ENCODE results near the gene SLC9A5. TPM values are rescaled to one million over a fixed set of nuclear protein-coding genes. Genes with fewer than 3 reads are reported as not detected.

SLC9A5 gene
- total RNA-seq, 2 donors from 2014 or later: 0.27 to 2.6 TPM

DNA sequence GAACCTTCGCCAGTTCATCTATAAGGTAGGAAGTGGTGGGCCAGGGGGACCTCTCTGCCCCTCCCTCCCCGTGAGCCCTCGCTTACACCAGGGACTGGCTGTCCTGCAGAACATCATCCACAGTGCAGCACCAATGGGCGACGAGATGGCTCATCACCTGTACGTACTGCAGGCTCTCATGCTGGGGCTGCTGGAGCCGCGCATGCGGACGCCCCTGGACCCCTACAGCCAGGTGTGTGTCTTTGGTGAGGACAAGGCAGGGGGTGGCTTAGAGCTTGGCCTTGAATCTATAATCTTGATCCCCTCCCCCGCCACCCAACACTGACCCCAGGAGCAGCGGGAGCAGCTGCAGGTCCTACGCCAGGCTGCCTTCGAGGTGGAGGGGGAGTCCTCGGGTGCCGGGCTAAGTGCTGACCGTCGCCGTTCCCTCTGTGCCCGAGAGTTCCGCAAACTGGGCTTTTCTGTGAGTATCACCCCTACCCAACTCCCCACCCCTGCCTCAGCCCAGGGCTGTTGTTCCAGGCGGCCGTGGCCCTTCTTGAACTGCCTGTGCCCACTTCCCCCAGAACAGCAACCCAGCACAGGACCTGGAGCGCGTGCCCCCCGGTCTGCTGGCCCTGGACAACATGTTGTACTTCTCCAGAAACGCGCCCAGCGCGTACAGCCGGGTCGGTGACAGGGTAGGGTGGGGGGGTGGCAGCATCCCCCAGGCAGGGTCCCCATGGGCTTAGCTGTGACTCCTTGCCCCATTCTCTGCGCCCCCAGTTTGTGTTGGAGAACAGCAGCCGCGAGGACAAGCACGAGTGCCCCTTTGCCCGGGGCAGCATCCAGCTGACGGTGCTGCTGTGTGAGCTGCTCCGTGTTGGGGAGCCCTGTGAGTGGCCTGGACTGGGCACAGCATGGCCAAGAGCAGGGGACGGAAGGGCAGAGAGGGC, 47.1 kb upstream of the SLC9A5 start:
- H3K27ac ChIP-seq: no peak overlapping the region
- no peak overlapping the region for H3K4me3 ChIP-seq
- no peaks in the 10 kb centered on the region for H3K9me3 ChIP-seq
- TF ChIP-seq, protein P1, sequence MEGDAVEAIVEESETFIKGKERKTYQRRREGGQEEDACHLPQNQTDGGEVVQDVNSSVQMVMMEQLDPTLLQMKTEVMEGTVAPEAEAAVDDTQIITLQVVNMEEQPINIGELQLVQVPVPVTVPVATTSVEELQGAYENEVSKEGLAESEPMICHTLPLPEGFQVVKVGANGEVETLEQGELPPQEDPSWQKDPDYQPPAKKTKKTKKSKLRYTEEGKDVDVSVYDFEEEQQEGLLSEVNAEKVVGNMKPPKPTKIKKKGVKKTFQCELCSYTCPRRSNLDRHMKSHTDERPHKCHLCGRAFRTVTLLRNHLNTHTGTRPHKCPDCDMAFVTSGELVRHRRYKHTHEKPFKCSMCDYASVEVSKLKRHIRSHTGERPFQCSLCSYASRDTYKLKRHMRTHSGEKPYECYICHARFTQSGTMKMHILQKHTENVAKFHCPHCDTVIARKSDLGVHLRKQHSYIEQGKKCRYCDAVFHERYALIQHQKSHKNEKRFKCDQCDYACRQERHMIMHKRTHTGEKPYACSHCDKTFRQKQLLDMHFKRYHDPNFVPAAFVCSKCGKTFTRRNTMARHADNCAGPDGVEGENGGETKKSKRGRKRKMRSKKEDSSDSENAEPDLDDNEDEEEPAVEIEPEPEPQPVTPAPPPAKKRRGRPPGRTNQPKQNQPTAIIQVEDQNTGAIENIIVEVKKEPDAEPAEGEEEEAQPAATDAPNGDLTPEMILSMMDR (IDR thresholded peaks at IDR 0.05): no peak
- no peak for TF ChIP-seq POLR2AphosphoS5 (IDR thresholded peaks at IDR 0.05)
- no peak for TF ChIP-seq POLR2A (IDR thresholded peaks at IDR 0.05)
- peaks cover 0 to 15% of the 10 kb centered on the region in 2 donors for H3K36me3 ChIP-seq
- no peaks in the 10 kb centered on the region for H3K27me3 ChIP-seq (replicated peaks; ENCODE audit: insufficient read depth)
- peaks cover 6% of the 10 kb centered on the region for H3K4me1 ChIP-seq (replicated peaks)
- DNase-seq (ENCODE audit: low spot score): no peak
- intact Hi-C loops (cut with DNase I): no loop called here
- WGBS: 94% methylated on average over 33 of the region's 40 CpGs

DNA sequence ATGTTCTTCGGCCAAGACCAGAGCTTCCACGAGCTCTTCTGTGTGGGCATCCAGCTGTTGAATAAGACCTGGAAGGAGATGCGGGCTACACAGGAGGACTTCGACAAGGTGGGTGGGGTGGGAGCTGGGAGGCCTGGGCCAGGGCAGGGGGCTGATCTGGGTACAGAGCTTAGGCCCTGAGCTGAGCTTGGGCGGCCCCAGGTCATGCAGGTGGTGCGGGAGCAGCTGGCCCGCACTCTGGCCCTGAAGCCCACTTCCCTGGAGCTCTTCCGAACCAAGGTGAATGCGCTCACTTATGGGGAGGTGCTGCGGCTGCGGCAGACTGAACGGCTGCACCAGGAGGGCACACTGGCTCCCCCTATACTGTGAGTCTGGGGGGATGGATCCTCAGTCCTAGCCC, 46.4 kb upstream of the SLC9A5 start:
- Histone ChIP-seq H3K27ac (no peak overlapping the region), H3K4me3 (no peak overlapping the region), H3K9me3 (no peaks in the 10 kb centered on the region), H3K27me3 (replicated peaks; ENCODE audit: insufficient read depth) (no peaks in the 10 kb centered on the region), H3K4me1 (replicated peaks) (peaks cover 6% of the 10 kb centered on the region), H3K36me3 (peaks cover 0 to 12% of the 10 kb centered on the region in 2 donors)
- WGBS: 88% methylated on average over 6 of the region's 12 CpGs
- intact Hi-C loops (cut with DNase I): no loop called here
- DNase-seq (ENCODE audit: low spot score): no peak
- TF ChIP-seq POLR2AphosphoS5 (IDR thresholded peaks at IDR 0.05): no peak
- no peak for TF ChIP-seq POLR2A (IDR thresholded peaks at IDR 0.05)
- TF ChIP-seq, protein P1 (IDR thresholded peaks at IDR 0.05): no peak

DNA sequence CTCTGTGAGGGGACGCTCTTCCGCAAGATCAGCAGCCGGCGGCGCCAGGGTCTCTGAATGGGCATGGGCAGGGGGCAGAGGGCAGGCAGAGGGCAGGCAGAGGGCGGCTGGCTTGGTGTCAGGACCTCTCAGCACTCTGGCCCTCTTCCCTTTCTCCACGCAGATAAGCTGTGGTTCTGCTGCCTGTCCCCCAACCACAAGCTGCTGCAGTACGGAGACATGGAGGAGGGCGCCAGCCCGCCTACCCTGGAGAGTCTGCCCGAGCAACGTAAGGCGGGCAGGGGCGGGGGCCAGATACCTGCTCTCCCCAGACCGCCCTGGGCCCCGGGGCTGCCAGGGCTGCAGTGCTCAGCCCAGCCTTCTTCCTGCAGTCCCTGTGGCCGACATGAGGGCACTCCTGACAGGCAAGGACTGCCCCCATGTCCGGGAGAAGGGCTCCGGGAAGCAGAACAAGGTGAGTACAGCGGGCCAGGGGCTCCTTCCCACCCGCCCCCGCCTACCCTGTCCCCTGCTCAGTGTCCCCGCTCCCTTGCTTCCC, 45.8 kb upstream of the SLC9A5 start:
- H3K27me3 ChIP-seq (replicated peaks; ENCODE audit: insufficient read depth): no peaks in the 10 kb centered on the region
- TF ChIP-seq, protein P1 (IDR thresholded peaks at IDR 0.05): no peak
- TF ChIP-seq POLR2A (IDR thresholded peaks at IDR 0.05): no peak
- TF ChIP-seq POLR2AphosphoS5 (IDR thresholded peaks at IDR 0.05): no peak
- no peak for DNase-seq (ENCODE audit: low spot score)
- no peaks in the 10 kb centered on the region for H3K9me3 ChIP-seq
- peaks cover 0 to 12% of the 10 kb centered on the region in 2 donors for H3K36me3 ChIP-seq
- no peak overlapping the region for H3K4me3 ChIP-seq
- WGBS: 88% methylated on average over 23 of the region's 23 CpGs
- H3K4me1 ChIP-seq (replicated peaks): peaks cover 6% of the 10 kb centered on the region
- H3K27ac ChIP-seq: no peak overlapping the region
- intact Hi-C loops (cut with DNase I): no loop called here

DNA sequence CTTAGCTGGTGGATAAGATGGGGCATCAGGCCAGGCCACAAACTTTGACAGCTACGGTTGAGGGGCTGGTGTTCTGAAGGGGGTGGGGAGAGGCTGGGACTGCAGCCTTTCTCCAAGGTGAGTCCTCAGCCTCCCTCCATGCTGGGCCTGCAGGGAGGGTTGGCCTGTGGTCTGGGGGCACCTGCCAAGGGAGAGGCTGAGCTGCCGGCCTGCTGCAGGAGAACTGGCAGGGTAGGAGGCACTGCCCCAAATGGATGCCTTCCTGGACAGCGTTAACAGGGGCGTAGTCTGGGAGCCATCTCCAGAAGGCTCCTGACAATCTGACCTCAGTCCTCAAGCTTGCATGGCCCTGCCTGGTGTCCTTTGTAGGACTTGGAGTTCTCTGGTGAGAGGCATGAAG, 44.7 kb upstream of the SLC9A5 start:
- Histone ChIP-seq H3K4me1 (replicated peaks) (no peaks in the 10 kb centered on the region), H3K36me3 (peaks cover 0 to 12% of the 10 kb centered on the region in 2 donors), H3K27ac (no peak overlapping the region), H3K27me3 (replicated peaks; ENCODE audit: insufficient read depth) (no peaks in the 10 kb centered on the region), H3K9me3 (no peaks in the 10 kb centered on the region), H3K4me3 (no peak overlapping the region)
- intact Hi-C loops (cut with DNase I): no loop called here
- WGBS: 72% methylated on average over 4 of the region's 4 CpGs
- TF ChIP-seq, protein P1 (IDR thresholded peaks at IDR 0.05): no peak
- TF ChIP-seq POLR2AphosphoS5 (IDR thresholded peaks at IDR 0.05): no peak
- no peak for TF ChIP-seq POLR2A (IDR thresholded peaks at IDR 0.05)
- no peak for DNase-seq (ENCODE audit: low spot score)
